HG03097 (cell line): ENCODE data around the gene RBM43.
"Not testable (repeated sequence)": the region's sequence is repeated elsewhere in the genome, so short reads cannot be mapped to it uniquely, and the experiment has no call there.

Source experiments
- ATAC-seq: cut with Tn5 transposase; IDR thresholded peaks from one replicate; pipeline ENCODE4 v1.9.1; 2021; ENCODE audit not compliant: unreplicated experiment, low FRiP score

Gene RBM43

DNA sequence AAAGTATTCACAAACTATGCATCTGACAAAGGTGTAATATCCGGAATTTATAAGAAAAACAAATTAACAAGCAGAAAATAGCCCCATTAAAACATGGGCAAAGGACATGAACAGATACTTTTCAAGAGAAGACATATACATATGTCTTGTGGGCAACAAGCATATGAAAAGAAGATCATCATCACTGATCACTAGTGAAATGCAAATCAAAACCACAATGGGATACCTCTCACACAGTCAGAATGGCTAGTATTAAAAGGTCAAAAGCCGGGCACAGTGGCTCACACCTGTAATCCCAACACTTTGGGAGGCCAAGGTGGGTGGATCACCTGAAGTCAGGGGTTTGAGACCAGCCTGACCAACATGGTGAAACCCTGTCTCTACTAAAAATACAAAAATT is 28.4 kb downstream of the RBM43 start:
- not testable (repeated sequence) for ATAC-seq

DNA sequence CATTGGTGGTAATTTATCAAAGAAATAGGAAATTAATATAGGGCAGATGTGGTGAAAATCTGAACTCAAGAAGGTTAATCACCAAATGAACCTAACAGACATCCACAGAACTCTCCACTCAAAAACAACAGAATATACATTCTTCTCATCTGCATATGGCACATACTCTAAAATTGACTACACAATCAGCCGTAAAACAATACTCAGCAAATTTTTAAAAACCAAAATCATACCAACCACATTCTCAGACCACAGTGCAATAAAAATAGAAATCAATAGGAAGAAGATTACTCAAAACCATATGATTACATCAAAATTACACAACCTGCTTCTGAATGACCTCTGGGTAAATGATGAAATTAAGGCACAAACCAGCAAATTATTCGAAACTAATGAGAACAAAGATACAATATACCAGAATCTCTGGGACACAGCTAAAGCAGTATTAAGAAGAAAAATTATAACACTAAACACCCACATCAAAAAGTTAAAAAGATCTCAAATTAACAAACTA is 31.0 kb downstream of the RBM43 start:
- ATAC-seq: no peak

DNA sequence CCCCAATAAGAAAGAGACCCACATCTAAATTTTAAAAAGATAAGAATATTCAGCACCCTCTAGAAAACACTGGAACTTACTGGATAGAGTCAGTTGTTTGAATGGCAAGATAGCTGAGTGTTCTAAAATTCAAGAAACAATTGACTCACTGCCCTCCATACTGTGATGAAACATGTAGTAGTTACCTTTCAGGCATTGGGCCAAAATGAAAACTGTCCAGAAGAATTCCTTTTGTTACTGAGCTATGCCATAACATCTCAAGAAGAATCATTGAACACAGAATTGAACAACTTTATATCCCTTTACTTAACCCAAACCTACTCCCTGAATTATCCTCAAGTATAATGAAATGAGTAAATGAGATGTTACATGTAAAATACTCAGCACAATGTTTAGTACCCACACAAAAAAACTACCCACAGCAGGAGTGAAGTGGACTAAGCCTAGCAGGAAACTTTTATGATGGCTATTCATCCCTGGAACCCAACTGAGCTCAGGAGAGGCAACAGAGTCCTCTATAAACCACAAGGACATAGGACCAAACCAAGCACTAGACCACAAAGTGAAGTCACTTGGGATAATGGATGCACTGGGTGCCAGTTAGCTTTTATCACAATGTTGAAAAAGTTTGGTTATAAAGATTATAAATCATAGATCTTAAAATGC is 32.7 kb downstream of the RBM43 start:
- ATAC-seq: no peak

DNA sequence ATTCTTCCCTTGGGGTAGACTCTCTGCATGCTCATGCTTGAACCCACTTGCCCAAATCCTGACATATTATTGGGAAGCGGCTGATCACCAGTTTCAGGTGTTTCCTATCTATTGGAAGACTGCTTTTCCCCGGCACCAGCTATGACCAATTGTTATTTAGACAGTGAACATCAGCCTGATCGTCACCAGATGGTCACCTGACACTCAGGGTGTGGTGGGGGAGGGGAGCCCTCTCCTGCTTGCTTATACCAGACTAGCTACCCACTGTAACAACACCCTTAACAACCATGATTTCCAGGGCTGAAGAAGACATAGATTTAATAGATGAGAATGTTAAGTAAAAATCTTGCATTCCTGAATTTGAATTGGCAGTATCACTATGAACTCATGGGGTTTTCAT is 44.3 kb downstream of the RBM43 start:
- ATAC-seq: no peak

DNA sequence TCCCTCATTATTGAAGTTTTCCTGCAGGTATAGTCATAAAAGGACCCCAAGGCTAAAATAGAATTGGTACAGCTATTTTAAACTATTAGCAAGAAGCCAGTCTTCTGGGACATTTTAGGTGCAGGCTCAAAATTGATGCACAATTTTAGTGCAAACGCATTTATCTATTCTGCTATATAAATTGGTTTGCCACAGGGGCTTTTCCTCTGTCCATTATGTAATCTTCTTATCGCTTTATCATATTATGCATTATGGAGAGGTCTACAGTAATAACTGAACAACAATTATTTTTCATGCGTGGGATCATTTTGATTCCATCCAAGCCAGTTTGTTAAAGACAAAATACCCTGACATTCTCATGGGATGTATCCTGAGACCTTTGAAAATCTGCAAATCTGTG is 54.6 kb downstream of the RBM43 start:
- no peak for ATAC-seq

DNA sequence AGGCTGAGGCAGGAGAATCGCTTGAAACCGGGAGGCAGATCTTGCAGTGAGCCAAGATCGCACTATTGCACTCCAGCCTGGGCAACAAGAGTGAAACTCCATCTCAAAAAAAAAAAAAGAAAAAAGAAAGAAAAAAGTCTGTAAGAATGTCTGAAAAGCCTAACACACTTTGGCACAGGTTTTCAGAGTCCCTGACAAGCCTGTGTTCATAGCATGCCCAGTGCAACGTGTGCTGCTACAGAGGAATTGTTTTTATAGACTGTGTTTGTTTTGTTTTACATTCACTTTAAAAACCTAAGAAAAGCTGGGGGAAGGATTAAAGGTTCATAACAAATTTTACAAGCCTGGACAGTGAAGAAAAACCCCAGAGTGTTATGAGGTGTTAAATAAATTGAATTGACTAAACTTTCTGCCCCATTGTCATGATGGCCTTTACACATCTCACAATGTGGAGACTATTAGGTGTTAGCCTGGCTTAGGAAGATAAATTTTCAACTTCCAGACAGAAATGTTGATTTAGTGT is 55.2 kb downstream of the RBM43 start:
- ATAC-seq: no peak

DNA sequence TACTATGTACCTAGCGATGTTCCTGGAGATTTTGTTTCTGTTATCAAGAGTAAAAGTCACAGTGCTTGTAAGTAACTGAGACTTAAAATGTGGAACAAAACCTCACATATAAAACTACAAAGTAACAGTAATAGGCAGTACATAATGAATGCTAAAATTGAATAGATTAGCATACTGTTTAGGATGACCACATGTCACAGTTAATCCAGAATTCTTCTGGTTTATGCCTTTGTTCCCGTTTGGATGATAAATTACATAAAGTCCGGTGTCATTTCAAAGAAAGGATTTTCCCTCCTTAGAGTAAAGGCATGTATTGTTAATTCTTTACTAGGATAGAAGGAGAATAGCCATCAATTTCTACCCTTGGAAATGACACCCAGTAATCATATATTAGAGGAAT is 56.1 kb downstream of the RBM43 start:
- no peak for ATAC-seq

DNA sequence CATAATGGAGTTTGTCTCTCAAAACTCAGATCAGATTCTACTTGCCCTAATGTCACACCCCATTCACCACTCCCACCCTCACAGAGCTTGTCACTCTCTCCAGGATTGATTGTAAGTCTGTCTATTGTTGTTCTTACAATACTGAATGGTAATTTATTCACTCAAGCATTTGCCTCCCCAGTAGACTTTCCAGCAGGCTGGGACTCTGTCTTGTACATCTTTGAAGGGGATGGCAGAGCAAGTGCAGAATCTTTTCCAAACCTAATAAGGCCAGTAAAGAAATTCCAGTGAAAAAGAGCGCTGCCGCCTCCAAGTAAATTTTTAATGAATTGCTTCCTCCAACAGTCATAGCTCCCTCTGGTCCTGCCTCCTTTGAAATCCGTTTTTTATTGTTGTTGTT is 56.9 kb downstream of the RBM43 start:
- no peak for ATAC-seq

DNA sequence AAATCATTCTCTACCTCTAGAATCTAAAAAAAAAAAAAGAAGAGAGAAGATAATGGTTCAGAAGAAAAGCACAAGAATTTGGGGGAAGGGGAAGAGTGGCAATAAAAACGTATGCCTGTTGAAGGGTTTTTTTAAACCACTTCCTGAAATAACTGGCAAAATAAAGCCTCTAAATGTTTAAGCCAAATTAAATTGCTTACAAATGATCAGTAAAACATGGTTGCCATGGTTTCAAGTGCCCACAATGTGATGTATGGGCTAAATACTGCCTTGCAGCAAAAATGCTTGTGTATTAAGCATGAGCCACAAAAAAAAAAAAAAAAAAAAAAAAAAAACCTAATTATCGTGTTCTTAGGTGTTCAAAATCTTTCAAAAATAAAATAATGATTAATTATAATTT is 60.8 kb downstream of the RBM43 start:
- no peak for ATAC-seq

DNA sequence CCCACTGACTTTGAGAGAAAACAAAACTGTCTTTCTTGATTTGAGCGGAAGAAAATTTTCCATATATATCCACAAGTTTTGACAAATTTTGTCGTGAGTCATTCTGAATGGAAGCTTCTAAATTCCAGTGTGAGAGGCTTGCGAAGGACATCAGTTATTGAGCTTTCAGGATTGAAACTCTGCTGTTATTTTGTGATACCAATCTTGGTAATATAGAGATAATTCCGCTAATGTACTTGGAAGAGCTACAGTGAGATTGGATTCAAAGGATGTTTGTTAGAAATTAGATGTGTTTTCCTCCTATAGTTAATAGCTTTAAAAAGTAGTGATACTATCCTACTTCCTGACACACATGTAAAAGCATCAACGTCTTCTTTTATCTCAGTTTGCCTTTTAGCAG is 61.4 kb downstream of the RBM43 start:
- ATAC-seq: no peak

DNA sequence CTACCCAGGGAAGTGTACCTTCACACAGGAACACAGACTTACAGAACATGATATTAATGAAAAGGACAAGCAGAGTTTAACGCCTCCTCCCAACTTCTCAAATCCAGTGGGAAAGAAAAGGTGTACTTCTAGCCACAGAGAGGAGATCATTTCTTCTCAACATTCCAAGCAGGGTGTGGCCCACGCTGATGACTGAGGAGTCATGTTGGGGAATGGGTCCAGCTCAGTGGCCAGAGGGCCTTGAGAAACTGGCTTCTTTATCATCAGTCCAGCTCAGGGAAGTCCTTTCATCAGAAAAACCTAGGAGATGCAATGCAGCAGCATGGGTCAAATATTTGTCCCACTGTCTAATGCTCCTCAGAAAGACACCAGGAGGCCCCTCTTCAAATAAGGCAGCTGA is 63.0 kb downstream of the RBM43 start:
- no peak for ATAC-seq
